AML-193 (cell line): Measurements from ENCODE around the gene PLEKHH2.
"Not testable (repeated sequence)": the region's sequence is repeated elsewhere in the genome, so short reads cannot be mapped to it uniquely, and the experiment has no call there.

ENCODE experiments used
- DNase-seq, 2 experiments: peaks; one replicate each; lab custom pipeline; 2025; lab: John Stamatoyannopoulos, UW

Gene PLEKHH2

DNA sequence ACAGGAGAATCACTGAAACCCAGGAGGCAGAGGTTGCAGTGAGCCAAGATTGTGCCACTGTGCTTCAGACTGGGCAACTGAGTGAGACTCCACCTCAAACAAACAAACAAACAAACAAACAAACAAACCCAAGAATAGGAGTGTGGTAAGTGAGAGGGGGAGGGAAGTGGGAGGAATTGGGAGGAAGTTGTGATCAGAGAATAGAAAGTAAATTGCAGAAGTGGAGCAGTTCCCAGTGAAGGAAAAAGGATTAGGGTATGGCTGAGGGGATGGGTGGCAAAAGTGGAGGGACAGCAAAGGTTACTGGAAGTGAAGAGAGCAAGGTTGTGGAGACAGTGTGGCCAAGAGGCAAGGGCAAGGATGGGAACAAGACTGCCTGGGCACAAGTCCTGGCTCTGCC lies 80.3 kb downstream of the PLEKHH2 start:
- DNase-seq: no peak

DNA sequence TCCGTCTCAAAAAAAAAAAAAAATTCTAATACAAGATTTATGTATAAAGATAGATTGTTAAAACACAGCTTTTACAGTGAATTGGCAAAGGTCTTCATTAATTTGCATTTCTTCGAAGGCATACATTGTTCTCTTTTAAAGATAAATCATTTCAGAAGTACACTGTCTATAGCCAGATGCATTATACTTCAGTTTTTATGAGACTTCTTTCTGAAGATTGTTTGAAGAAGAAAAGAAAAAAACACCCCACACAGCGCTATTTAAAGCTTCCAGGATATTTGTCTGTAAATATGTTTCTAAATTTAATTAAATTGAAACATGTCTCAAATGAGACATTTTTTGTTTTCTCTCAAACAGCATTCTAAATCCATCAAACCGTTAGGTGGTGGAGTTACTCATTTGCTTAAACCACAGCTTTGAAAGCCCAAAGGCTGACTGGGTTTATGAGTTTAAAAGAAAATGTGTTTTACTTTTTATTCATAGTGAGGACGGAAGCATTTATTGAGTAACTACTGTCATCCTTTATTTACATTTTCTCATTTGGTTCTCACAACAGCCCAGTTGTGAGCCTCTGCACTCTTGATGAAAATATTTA lies 81.6 kb downstream of the PLEKHH2 start:
- DNase-seq: no peak

DNA sequence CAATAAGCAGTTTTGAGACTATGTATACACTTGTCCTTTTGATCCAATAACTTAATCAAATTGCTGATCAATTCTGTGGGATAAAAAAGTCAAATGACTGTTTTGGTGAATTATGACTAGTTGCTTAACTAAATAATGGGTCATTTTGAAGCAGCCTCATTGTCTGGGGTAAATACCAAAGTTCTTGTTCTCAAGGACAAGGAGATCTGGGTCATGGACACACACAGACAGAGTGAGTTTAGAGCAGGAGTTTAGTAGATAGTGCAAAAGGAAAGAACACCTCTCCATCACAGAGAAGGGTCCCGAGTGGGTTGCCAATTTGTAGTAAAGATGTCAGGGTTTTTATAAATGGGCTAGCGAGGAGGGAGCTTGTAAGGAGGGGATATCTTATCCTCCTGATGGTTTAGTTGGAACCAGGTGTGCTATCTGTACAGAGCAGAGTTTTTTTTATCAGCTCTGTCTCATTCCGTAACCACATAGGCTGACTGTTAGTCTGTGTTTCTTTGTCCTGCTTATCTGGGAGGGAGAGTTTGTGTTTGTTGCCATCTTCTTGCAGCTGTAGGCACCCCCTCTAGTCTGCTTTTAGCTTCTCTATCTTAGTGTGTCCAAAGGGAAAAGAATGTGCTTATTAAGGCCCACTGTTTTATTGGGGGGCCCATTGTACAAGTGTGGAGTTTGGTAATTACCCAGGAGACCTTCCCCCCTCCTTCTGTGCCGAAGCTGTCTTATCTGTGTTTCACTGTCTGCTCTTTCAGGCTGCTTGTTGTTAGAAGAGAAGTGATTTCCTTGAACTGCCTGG lies 87.9 kb downstream of the PLEKHH2 start:
- no peak for DNase-seq

DNA sequence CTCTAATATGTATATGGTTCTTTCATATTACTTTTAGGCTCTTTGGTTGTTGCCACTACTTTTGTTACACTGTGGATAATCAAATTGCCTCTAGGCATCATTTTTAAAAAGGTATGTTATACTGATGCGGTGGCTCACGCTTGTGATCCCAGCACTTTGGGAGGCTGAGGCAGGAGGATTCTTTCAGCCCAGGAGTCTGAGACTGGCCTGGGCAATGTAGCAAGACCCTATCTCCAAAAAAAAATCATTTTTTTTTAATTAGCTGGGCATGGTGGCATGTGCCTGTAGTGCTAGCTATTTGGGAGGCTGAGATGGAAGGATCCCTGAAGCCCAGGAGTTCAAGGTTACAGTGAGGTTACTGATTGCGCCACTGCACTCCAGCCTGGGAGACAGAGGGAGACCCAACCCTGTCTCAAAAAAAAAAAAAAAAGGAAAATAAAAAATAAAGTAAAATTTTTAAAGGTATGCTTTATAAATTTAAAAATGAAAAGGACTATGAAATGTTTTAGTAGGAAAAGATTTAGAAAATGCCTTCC lies 88.7 kb downstream of the PLEKHH2 start:
- DNase-seq: no peak

DNA sequence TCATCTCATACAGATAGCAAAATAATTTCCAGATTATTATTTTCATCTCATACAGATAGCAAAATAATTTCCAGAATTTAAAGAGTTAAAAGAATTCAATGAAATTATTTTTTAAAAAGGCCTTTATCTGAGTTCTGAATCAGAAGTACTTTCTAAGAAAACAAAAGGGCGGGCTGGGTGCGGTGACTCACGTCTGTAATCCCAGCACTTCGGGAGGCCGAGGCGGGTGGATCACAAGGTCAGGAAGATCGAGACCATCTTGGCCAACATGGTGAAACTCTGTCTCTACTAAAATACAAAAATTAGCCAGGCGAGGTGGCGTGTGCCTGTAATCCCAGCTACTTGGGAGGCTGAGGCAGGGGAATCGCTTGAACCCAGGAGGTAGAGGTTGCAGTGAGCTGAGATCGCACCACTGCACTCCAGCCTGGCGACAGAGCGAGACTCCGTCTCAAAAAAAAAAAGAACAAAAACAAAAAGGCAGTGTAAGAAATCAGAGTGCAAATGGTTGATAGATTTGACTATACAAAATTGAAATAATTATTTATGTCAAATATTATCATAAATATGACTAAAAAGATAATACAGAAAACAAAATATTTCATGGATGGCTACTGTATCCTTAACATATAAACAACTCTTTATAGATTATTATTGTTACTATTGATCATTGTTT lies 90.0 kb downstream of the PLEKHH2 start:
- DNase-seq: not testable (repeated sequence)

DNA sequence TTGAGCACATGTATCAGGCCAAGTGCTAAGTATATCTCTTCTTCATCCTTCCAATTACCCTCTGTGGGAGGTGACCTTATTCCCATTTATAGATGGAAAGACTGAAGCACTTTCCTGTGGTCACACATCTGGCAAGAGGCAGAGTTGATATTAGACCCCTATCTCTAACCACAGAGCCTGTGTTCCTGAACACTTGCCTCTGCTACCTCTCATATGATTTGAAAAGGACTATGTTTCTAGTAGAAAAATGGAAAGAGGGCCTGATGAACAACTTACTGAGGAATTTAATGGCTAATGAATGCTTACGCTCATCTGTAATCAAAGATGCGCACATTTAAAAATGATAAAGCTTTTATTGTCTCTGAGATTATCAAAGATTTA lies 90.6 kb downstream of the PLEKHH2 start:
- no peak for DNase-seq

DNA sequence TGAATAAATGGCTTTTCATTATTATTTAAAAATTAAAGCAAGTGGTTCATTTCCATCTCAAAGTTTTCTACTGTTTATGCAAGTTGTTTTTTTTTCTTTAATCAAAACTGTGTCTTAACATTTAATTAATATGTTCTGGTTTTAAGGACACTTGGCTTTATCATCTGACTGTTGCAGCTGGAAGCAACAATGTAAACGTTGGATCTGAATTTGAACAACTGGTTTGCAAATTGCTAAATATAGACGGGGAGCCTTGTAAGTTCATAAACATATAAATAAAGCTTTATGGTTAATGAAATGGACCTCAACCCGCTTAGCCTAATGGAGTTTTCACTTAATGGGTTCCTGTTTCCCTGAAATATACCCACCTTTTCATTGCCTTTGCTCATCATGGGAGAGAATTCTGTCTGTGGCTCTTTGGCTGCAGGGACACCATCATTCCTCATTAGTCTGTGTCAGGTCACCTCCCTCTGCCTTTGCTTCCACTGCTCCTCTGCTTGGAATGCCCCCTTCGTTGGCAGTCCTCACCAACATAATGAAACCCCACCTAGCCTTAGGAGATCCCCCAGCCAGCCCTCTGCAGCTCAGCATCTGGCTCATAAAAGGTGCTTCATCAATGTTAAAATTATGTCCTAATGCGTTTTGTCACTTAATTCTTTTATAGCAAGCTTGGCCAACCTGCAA lies 92.6 kb downstream of the PLEKHH2 start:
- no peak for DNase-seq

DNA sequence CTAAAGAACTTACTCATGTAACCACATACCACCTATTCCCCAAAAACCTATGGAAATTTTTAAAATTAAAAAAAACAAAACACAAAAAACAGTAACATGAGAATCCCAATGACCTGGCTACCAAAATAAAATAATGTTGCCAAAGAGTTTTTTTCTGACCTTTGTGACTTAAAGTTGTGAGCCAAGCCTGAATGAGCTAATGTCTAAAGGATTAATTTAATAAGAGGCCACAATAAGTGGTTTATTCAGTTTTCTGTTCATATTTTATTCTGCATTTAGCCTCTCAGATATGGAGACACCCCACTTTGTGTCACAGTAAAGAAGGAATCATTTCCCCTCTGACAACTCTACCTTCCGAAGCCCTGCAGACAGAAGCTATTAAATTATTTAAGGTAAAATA lies 94.2 kb downstream of the PLEKHH2 start:
- DNase-seq: no peak

DNA sequence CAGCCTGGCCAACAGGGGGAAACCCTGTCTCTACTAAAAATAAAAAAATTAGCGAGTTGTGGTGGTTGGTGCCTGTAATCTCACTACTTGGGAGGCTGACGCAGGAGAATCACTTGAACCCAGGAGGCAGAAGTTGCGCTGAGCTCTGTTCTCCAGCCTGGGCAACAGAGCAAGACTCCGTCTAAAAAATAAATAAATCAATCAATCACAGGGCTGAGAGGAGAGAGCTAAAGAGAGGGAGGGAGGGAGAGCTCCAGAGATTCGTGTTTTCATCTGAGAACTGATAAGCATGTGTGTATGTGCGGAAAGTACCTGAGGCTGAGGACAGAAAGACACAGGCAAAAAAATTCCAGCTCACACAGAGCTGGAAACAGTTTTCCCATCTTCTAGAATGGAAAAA lies 99.6 kb downstream of the PLEKHH2 start:
- no peak for DNase-seq

DNA sequence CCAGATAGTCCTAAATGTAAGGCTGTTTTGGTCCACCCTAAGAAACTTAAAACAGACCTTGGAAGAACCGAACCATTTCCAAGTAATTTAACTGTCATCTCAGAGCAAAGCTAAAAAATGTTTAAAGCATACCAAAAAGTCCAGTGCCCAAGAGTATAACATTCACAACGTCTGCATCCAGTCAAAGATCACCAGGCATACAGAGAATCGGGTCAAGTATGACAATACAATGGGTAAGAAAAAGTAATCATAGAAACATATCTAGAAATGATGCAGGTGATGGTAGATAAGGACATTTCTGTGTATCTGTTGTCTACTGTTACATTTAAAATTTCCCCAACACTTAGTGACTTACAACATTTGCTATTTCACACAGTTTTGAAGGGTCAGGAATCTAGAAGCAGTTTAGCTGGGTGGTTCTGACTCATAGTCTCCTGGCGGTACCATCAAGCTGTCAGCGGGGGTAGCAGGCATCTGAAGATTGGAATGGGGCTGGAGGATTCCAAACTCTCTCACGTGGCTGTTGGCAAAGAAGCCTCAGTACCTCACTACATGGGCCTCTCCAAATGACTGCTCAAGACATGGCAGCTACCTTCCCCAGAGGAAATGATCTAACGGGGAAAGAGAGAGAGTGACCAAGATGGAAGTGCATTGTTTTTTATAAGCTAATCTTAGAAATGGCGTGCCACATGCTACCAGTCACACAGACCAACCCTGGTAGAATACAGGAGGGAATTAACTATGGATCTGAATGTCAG lies 100.2 kb downstream of the PLEKHH2 start:
- DNase-seq: no peak

DNA sequence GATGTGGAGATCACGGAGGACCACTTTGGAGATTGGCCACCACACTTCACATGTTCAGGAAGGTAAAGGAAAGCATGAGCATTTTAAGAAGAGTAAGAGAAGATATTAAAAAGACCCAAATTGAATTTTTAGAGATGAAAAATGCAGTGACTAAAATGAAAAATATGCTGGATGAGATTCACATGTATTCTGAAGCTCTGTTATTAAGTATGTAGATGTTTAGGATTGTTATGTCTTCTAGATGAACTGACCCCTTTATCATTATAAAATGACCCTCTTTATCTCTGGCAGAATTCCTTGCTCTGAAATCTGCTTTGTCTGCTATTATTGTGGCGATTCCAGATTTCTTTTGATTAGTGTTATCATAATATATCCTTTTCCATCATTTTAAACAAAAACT lies 100.8 kb downstream of the PLEKHH2 start:
- DNase-seq: no peak

DNA sequence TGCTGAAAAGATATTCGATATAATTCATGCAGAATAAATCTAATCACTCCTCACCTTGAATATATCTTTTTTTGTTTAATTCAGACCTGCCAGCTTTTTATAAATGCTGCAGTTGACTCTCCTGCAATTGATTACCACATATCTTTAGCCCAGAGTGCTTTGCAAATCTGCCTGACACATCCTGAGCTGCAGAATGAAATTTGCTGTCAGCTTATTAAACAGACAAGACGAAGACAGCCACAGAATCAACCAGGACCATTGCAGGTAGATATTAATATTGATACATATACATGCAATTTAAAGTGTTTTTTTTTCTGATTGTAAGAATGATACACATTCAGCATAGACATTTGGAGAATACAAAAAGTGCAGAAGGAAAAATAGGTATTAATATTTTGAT lies 101.2 kb downstream of the PLEKHH2 start:
- no peak for DNase-seq

DNA sequence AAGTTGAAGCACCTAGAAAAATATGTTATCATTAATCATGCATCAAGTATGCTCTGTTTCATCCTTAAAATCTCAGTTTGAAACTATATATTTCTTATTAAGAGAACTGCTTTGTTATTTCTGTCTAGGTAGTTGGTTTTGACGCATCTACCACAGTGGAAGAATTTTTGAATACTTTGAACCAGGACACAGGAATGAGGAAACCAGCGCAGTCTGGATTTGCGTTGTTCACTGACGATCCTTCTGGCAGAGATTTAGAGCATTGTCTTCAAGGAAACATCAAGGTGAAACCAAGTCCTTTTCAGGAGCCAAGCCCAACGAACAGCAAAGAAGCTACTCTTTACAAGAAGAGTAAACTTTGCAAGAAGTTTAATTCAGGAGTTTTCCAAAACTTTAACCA lies 106.6 kb downstream of the PLEKHH2 start:
- no peak for DNase-seq

DNA sequence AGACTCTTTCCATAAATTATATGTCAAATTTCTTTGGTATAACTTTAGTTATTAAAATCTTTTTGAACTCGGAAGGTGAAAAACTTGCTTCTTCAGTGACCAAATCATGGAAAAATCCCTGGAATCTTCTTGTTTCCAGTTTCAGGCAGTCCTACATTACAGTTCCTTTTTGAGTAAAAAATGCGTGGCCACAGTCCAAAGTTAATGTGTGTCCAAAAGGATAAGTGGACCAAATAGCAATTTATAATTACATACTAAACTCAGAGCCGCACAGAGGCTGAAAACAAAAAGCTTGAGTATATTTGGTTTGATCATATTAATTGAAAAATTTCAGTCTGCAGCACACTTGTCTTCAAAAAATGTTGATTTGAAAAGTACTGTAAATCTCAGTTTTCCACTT lies 108.4 kb downstream of the PLEKHH2 start:
- no peak for DNase-seq

DNA sequence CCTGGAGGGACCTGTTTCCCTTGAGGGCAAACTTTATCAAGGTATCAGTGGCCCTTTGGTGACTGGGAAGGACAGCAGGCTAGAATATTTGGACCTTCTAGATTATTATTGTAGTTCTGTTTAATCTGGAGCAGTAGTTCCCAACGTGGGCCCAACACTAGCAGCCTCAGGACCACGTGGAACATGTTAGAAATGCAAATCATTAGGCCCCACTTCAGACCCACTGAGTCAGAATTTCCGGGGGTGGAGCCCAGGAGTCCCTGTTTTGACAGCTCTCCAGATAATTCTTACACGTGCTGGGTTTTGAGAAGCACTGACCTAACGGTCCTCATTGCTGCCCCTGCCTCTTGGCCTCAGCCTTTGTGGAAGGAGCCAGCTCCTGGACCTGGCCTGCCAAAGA lies 111.3 kb downstream of the PLEKHH2 start:
- DNase-seq: no peak

DNA sequence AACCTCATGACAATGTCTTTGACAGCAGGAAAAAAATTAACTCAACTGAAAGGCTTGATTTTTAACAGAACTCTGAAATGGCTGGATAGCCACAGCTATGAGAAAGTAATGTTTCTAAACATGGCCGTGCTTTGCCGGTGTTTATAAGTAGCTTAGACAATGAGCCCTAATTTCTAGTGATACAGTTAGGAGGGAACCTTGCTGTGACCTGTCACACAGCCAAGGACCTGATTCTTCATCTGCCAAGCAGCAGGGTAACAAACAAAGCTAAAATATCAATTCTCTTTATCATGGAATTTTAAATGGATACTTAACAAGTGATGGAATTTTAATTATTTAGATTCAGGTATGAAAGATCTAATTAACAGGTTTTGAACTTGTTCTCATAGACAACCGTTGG lies 112.5 kb downstream of the PLEKHH2 start:
- no peak for DNase-seq

DNA sequence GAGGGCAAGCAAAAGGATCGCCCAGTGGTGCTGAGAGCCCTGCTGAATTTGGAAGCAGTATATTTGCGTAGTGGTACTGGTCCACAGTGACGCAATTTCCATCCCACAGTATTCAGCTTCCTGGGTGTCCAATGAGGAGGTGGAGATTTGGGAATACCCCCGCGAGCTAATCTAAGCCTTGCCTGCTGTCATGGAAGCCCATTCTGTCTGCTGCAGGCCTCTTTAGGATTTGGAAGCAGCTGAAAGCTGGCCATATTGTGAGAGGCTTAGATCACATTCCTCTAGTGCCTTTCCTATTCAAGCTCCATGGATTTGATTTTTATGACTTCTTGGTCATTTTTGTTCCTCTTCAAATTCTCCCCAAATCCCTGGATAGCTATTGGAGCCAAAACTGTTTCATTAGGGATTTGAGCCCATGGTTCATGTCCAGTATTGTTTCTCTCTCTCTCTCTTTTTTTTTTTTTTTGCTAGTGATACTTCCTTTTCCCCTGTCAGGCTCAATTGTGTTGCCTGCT lies 114.5 kb downstream of the PLEKHH2 start:
- DNase-seq: no peak

DNA sequence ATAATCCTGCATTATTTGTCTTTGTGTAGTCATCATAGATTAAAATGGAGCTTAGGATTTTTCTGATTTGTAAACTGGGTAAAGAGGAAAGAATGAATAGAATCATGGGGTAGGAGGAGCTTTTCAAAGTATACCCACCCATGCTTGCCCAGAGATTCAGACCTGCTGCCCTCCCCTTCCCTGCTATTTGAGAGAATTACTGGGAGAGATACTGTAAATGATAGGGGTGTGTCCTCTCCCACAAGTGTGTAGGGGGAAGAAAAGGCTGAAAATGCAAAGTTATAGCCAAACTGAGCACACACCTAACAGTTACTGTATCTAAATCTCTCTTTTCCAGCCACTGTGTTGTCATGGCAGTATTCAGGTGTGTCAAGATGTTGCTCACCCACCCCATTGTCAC lies 115.2 kb downstream of the PLEKHH2 start:
- no peak for DNase-seq

DNA sequence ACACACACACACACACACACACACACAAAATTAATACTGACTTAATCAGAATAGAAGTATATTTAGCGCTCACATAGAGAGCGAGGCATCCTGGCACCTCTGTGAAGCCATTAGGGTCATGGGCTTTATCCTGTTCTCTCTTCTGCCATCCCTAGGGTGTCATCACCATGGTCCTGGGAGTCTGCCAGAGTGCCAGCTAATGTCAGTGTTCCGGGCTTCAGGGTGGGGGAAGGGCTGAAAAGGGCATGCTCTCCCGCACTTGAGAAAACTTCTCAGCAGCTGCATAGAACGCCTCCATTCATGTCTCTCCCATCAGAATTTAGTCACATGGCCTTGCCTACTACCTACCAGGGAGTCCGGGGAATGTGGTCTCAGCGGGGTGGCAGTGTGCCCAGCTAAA lies 117.1 kb downstream of the PLEKHH2 start:
- no peak for DNase-seq

DNA sequence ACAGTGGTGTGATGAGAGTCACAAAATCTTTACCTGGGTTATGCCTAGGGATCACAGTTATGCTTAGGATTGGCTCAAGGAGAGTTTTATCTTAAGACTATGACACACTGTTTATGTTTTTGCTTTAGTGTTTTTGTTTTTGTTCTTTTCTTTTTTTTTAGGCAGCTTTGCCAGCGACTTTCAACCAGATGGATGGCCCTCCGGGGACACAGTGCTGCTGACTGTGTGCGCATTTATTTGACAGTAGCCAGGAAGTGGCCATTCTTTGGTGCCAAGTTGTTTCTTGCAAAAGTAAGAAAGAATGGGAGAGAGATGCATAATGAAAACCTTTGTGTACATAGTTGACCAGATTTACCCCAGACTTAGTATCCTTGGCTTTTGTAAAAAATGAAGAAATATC lies 121.7 kb downstream of the PLEKHH2 start:
- DNase-seq: no peak

DNA sequence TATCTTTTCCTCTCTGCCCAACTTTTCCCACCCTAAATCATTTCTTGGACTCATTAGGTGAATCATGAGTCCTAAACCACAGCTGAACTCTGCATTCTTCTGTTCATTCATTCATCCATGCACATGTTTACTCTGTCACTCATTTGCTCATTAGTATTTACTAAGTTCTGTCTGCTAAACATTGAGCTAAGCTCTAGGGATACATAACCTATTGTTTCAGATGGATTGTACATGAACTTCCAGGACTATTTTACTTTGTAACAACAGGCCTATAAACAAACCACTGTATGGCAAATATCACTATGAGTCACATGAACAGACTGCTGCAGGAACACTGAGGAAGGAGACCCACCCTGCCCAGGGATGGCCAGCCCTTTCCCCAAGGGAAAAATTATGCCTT lies 122.1 kb downstream of the PLEKHH2 start:
- DNase-seq: no peak

DNA sequence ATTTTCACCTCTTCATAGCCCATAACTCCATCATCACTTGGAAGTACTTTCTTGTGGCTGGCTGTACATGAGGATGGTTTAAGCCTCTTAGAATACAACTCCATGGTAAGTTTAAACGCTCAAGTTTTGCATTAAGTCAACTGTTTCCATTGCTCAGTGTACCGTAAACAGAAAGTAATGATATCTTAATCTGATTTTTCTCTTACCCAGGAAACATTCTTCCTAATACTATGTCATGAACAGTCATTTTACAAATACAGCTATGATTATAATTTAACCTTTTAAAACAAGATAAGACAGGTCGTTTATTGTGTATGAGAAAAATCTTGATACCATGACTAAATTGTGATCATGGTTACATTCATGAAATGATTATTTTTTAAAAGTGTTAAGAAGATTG lies 125.2 kb downstream of the PLEKHH2 start:
- DNase-seq: no peak
